Endothelial cell of umbilical vein (primary cell): ENCODE data around the gene EHD1.

Experiments used
- EZH2 ChIP-seq: IDR thresholded peaks from 2 replicates; pipeline ENCODE4 v1.6.1; 2012; ENCODE audit warnings: borderline replicate concordance, low read depth, mild to moderate bottlenecking, moderate library complexity, low read length, inconsistent platforms; ENCODE audit not compliant: severe bottlenecking
- JUN ChIP-seq: IDR thresholded peaks from 2 replicates; pipeline ENCODE4 v1.6.1; 2011; ENCODE audit warnings: borderline replicate concordance, low read depth; ENCODE audit not compliant: insufficient read length, insufficient read depth
- MYC ChIP-seq: IDR thresholded peaks from one replicate; pipeline ENCODE4 v1.6.1; 2011; ENCODE audit warnings: mild to moderate bottlenecking, low read depth, low read length
- POLR2A ChIP-seq: IDR thresholded peaks from 2 replicates; pipeline ENCODE4 v1.6.1; 2012; ENCODE audit warnings: low read depth, mild to moderate bottlenecking, control low read depth, low read length
- POLR2AphosphoS5 ChIP-seq: IDR thresholded peaks from 2 replicates; pipeline ENCODE4 v1.6.1; 2012; ENCODE audit warnings: low read depth, mild to moderate bottlenecking, control low read depth, low read length, moderate library complexity; ENCODE audit not compliant: insufficient read depth
- TF ChIP-seq, protein P1 (sequence below), 2 donors: IDR thresholded peaks; 1 replicate in 1 of 2; 2 replicates in 1 of 2; pipeline ENCODE4 v1.5.1; 2011; ENCODE audit warnings: low read length in 2 of 2, mild to moderate bottlenecking in 2 of 2, moderate library complexity in 2 of 2, control low read depth in 1 of 2, inconsistent platforms in 1 of 2, low read depth in 1 of 2; ENCODE audit not compliant: insufficient read depth in 1 of 2; ENCODE audit errors: extremely low read depth in 1 of 2
- TF ChIP-seq, protein P2 (sequence below): IDR thresholded peaks from 2 replicates; pipeline ENCODE4 v1.6.1; 2011; ENCODE audit not compliant: insufficient read depth, insufficient read length

DNA sequence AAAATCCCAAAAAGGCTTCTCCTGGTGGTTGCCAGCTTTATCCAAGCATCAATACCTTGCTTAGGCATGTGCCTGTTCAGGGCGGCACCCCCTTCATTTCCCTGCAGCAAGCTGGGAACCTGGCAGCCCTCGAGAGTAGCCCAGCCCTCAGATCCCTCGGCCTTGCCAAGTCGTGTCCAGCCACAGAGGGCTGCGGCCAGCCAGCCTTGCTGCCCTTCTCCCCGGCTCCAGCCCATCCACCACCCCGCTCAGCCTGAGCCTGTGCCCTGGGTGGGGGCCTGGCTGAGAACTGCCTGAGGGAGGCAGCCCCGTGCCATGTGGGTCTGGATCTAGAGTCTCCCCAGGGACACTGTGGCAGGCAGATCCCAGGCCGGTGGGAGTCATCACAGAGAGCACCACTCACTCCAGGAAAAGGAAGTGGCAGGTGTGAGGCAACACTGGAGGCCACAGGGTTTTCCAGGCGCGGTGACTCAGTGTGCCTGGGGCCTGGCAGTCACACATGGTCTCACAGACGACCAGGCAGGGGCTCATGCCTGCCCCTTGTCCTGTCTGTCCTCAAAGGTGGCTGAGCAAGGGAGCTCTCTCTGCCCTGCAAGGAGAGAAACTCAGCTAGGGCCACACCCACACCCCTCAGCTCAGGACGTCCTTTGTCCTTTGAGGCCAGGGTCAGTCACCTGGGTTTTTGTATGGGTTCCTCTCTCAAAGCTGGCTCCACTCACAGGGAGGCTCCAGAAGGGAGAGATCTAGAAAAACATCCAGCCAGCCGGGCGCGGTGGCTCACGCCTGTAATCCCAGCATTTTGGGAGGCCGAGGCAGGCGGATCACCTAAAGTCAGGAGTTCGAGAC is 21.8 kb downstream of the EHD1 start:
- TF ChIP-seq POLR2A (no peak), MYC (peak; percentile 76), EZH2 (no peak), POLR2AphosphoS5 (peak; percentile 57), JUN (peak; percentile 48)
- TF ChIP-seq, protein P1, sequence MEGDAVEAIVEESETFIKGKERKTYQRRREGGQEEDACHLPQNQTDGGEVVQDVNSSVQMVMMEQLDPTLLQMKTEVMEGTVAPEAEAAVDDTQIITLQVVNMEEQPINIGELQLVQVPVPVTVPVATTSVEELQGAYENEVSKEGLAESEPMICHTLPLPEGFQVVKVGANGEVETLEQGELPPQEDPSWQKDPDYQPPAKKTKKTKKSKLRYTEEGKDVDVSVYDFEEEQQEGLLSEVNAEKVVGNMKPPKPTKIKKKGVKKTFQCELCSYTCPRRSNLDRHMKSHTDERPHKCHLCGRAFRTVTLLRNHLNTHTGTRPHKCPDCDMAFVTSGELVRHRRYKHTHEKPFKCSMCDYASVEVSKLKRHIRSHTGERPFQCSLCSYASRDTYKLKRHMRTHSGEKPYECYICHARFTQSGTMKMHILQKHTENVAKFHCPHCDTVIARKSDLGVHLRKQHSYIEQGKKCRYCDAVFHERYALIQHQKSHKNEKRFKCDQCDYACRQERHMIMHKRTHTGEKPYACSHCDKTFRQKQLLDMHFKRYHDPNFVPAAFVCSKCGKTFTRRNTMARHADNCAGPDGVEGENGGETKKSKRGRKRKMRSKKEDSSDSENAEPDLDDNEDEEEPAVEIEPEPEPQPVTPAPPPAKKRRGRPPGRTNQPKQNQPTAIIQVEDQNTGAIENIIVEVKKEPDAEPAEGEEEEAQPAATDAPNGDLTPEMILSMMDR (IDR thresholded peaks at IDR 0.05; ENCODE audit: extremely low read depth in 1 of 2, insufficient read depth in 1 of 2, low read depth in 1 of 2, low read length in 2 of 2): peak in 1 of 2 donors; percentile 16
- TF ChIP-seq, protein P2, sequence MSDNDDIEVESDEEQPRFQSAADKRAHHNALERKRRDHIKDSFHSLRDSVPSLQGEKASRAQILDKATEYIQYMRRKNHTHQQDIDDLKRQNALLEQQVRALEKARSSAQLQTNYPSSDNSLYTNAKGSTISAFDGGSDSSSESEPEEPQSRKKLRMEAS: peak; percentile 35
